GM23338 (cell line): ENCODE data around the gene RELL1. TPM values are rescaled to one million over a fixed set of nuclear protein-coding genes. Genes with fewer than 3 reads are reported as not detected.

Source experiments
- ATAC-seq: fragments of 200-7000 bp; cut with Tn5 transposase; 3 replicates; pipeline ENCODE4 v1.9.1; 2020
- DNase-seq: peaks from one replicate; pipeline ENCODE4 v3.0.0-alpha.2; 2015; ENCODE audit warnings: low spot score
- H2AFZ ChIP-seq: fragments of 200-600 bp; sonication (generic); 2 replicates; pipeline ENCODE4 v1.8.0; 2016; ENCODE audit warnings: antibody characterized with exemption, mild to moderate bottlenecking, moderate library complexity
- H3F3A ChIP-seq: fragments of 200-600 bp; sonication (generic); replicated peaks from 2 replicates; pipeline ENCODE4 v1.8.0; 2017; ENCODE audit warnings: antibody characterized with exemption, mixed run types, low read depth
- H3K27ac ChIP-seq: fragments of 200-600 bp; sonication (generic); 2 replicates; pipeline ENCODE4 v1.6.1; 2016; ENCODE audit warnings: low read depth
- H3K27me3 ChIP-seq: fragments of 200-600 bp; sonication (generic); 2 replicates; pipeline ENCODE4 v1.8.0; 2016; ENCODE audit warnings: mild to moderate bottlenecking, mixed run types, moderate library complexity; ENCODE audit not compliant: insufficient read depth
- H3K36me3 ChIP-seq: fragments of 200-600 bp; sonication (generic); 2 replicates; pipeline ENCODE4 v1.8.0; 2016; ENCODE audit warnings: mild to moderate bottlenecking; ENCODE audit not compliant: insufficient read depth
- H3K4me1 ChIP-seq: fragments of 200-600 bp; sonication (generic); 2 replicates; pipeline ENCODE4 v1.8.0; 2016; ENCODE audit warnings: mild to moderate bottlenecking, moderate library complexity; ENCODE audit not compliant: insufficient read depth
- H3K4me2 ChIP-seq: fragments of 200-600 bp; sonication (generic); 2 replicates; pipeline ENCODE4 v1.7.1; 2017; ENCODE audit warnings: mixed run types
- H3K4me3 ChIP-seq: fragments of 200-600 bp; sonication (generic); 2 replicates; pipeline ENCODE4 v1.6.1; 2016; ENCODE audit warnings: mixed run types
- H3K79me2 ChIP-seq: fragments of 200-600 bp; sonication (generic); replicated peaks from 2 replicates; pipeline ENCODE4 v1.8.0; 2017; ENCODE audit warnings: mild to moderate bottlenecking; ENCODE audit not compliant: insufficient read depth
- H3K9me2 ChIP-seq: fragments of 200-600 bp; sonication (generic); 2 replicates; pipeline ENCODE4 v1.8.0; 2017; ENCODE audit not compliant: insufficient read depth
- H4K20me1 ChIP-seq: fragments of 200-600 bp; sonication (generic); replicated peaks from 2 replicates; pipeline ENCODE4 v1.8.0; 2017; ENCODE audit warnings: mild to moderate bottlenecking; ENCODE audit not compliant: insufficient read depth
- H3K27ac Mint-ChIP-seq: 2 replicates; pipeline ENCODE4 v1.8.0; 2020; ENCODE audit warnings: inconsistent platforms, mild to moderate bottlenecking, moderate library complexity, mixed read lengths
- H3K27me3 Mint-ChIP-seq: 3 replicates; pipeline ENCODE4 v1.8.0; 2022; ENCODE audit warnings: low read depth, mild to moderate bottlenecking, moderate library complexity, mixed read lengths, inconsistent platforms; ENCODE audit not compliant: insufficient read depth, poor library complexity
- H3K36me3 Mint-ChIP-seq: 3 replicates; pipeline ENCODE4 v1.8.0; 2021; ENCODE audit warnings: low read depth, mild to moderate bottlenecking, inconsistent platforms, moderate library complexity, mixed read lengths
- H3K4me1 Mint-ChIP-seq: 3 replicates; pipeline ENCODE4 v1.8.0; 2020; ENCODE audit warnings: mild to moderate bottlenecking, inconsistent platforms, mixed read lengths
- H3K4me3 Mint-ChIP-seq: 3 replicates; pipeline ENCODE4 v1.8.0; 2021; ENCODE audit warnings: moderate library complexity, mild to moderate bottlenecking, inconsistent platforms, mixed read lengths
- H3K9me3 Mint-ChIP-seq: 3 replicates; pipeline ENCODE4 v1.8.0; 2020; ENCODE audit warnings: moderate library complexity, mild to moderate bottlenecking, inconsistent platforms, mixed read lengths
- EZH2 ChIP-seq: fragments of 200-600 bp; sonication (generic); IDR thresholded peaks from one replicate; pipeline ENCODE4 v1.8.0; 2017; ENCODE audit warnings: antibody characterized with exemption, mild to moderate bottlenecking, low read depth; ENCODE audit not compliant: unreplicated experiment
- EZH2phosphoT487 ChIP-seq: fragments of 200-600 bp; sonication (generic); IDR thresholded peaks from one replicate; pipeline ENCODE4 v1.8.1; 2018; ENCODE audit warnings: antibody characterized with exemption; ENCODE audit not compliant: unreplicated experiment
- JUNB ChIP-seq: IDR thresholded peaks from one replicate; pipeline ENCODE4 v1.6.1; 2016; ENCODE audit warnings: antibody characterized with exemption; ENCODE audit not compliant: unreplicated experiment
- NANOG ChIP-seq: IDR thresholded peaks from 2 replicates; pipeline ENCODE4 v1.6.1; 2016; ENCODE audit warnings: antibody characterized with exemption, borderline replicate concordance
- ZNF114 ChIP-seq: fragments of 250-450 bp; sonication (Bioruptor Pico); IDR thresholded peaks from 2 replicates; pipeline ENCODE4 v1.5.0; 2020; ENCODE audit warnings: mild to moderate bottlenecking, moderate library complexity
- ZNF331 ChIP-seq: fragments of 250-450 bp; sonication (Bioruptor Pico); IDR thresholded peaks from 2 replicates; pipeline ENCODE4 v1.5.0; 2020; ENCODE audit warnings: low read depth, mild to moderate bottlenecking, moderate library complexity
- polyA plus RNA-seq: library from polyadenylated mRNA; unstranded; fragments of >200 nt; fragmentation: Nextera tagmentation; extraction: Ambion mirVana; gene quantifications from 2 replicates; pipeline ENCODE4 v1.2.1, GENCODE V29; 2016
- total RNA-seq: library from RNA; depleted of rRNA; stranded (reverse); fragments of >200 nt; shearing (Covaris generic); gene quantifications from 2 replicates; pipeline ENCODE4 v1.2.3, GENCODE V29; 2014
- TF ChIP-seq, protein P1 (sequence below): IDR thresholded peaks from one replicate; pipeline ENCODE4 v1.6.1; 2018; ENCODE audit warnings: antibody characterized with exemption; ENCODE audit not compliant: unreplicated experiment
- TF ChIP-seq, protein P2 (sequence below): IDR thresholded peaks from 2 replicates; pipeline ENCODE4 v1.6.1; 2016; ENCODE audit warnings: antibody characterized with exemption
- TF ChIP-seq, protein P3 (sequence below): fragments of 250-450 bp; sonication (Bioruptor Pico); IDR thresholded peaks from 2 replicates; pipeline ENCODE4 v1.5.0; 2020; ENCODE audit warnings: mild to moderate bottlenecking, moderate library complexity

Gene RELL1
- total and polyA plus RNA-seq, 2 experiments from 2014 or later = 2.8 to 28.5 TPM

DNA sequence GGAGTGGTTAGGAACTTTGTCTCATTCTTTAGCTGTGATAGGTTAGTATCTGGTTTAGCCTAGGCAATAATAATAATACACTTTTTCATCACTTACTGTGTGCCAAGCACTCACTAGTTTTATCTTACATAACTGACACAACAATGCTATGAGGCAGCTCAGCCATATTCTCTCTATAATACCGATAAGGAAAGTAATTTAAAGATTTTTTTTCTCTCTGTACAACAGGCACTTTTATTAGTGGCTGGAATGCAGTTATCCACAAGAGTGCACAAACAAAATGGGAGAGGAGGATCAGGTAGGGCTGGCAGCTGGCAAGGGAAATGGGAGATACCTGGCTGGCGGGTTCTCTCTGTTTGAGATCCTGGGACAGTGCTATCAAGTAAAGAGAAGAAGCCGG is 7.6 kb downstream of the RELL1 start (continued):
- TF ChIP-seq JUNB (no peak), ZNF331 (CRISPR knock-in tag) (no peak), ZNF114 (CRISPR knock-in tag) (no peak), EZH2phosphoT487 (no peak)
- TF ChIP-seq, protein P1, sequence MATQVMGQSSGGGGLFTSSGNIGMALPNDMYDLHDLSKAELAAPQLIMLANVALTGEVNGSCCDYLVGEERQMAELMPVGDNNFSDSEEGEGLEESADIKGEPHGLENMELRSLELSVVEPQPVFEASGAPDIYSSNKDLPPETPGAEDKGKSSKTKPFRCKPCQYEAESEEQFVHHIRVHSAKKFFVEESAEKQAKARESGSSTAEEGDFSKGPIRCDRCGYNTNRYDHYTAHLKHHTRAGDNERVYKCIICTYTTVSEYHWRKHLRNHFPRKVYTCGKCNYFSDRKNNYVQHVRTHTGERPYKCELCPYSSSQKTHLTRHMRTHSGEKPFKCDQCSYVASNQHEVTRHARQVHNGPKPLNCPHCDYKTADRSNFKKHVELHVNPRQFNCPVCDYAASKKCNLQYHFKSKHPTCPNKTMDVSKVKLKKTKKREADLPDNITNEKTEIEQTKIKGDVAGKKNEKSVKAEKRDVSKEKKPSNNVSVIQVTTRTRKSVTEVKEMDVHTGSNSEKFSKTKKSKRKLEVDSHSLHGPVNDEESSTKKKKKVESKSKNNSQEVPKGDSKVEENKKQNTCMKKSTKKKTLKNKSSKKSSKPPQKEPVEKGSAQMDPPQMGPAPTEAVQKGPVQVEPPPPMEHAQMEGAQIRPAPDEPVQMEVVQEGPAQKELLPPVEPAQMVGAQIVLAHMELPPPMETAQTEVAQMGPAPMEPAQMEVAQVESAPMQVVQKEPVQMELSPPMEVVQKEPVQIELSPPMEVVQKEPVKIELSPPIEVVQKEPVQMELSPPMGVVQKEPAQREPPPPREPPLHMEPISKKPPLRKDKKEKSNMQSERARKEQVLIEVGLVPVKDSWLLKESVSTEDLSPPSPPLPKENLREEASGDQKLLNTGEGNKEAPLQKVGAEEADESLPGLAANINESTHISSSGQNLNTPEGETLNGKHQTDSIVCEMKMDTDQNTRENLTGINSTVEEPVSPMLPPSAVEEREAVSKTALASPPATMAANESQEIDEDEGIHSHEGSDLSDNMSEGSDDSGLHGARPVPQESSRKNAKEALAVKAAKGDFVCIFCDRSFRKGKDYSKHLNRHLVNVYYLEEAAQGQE = no peak

DNA sequence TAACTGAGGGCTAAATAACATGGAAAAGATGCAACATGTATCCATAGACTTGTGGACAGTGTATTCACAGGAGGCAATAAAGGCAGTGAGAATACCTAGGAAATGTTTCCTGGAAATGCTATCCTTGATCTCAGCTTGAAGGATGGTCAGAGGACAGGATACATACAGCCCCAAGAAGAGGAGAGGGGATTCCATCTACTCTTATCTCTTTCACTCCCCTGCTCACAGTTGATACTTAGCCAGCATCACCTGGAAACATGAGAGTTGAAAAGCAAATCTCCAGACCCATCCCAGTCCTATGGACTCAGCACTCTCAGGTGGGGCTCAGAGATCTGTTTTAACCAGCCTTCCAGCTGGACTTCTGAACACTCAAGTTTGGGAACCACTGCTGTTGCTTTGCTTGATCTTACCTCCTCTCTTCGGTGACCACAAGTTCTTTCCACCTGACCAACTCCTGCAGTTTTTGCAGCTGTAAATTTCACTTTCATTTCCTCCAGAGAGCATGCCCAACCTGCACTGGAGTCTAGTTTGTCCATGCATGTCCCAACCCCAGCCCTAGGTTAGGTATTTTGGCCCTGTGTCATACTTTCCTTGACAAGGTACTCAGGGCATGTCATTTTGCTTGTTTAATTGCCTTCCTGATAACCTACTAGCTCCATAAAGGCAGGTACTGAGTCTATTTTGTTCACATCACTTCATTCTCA is 10.4 kb downstream of the RELL1 start:
- Histone ChIP-seq H3K36me3 (no peaks in the 10 kb centered on the region), H3K4me2 (no peak overlapping the region), H3K27ac (no peak overlapping the region), H3F3A (no peaks in the 10 kb centered on the region), H4K20me1 (peaks cover 7% of the 10 kb centered on the region; the same call in 1 of the 2 replicates), H3K9me2 (no peaks in the 10 kb centered on the region; the same call in 1 of the 2 replicates), H3K4me3 (no peak overlapping the region), H3K4me1 (0 out of 2 replicates have a peak, but pooled peaks cover 20% of the 10 kb centered on the region), H2AFZ (no peak overlapping the region), H3K79me2 (peaks cover 70% of the 10 kb centered on the region), H3K27me3 (no peaks in the 10 kb centered on the region)
- ATAC-seq (no peak), DNase-seq (no peak)
- Mint-ChIP-seq H3K4me1 (peaks cover 9% of the 10 kb centered on the region; the same call in 2 of the 3 replicates), H3K27me3 (peaks cover 3% of the 10 kb centered on the region), H3K27ac (no peak overlapping the region), H3K4me3 (no peak overlapping the region), H3K36me3 (peaks cover 5% of the 10 kb centered on the region; the same call in 1 of the 3 replicates), H3K9me3 (no peaks in the 10 kb centered on the region)
- TF ChIP-seq, protein P1 = no peak
- TF ChIP-seq NANOG (no peak), EZH2 (no peak), ZNF331 (CRISPR knock-in tag) (no peak), ZNF114 (CRISPR knock-in tag) (no peak)
- TF ChIP-seq, protein P2, sequence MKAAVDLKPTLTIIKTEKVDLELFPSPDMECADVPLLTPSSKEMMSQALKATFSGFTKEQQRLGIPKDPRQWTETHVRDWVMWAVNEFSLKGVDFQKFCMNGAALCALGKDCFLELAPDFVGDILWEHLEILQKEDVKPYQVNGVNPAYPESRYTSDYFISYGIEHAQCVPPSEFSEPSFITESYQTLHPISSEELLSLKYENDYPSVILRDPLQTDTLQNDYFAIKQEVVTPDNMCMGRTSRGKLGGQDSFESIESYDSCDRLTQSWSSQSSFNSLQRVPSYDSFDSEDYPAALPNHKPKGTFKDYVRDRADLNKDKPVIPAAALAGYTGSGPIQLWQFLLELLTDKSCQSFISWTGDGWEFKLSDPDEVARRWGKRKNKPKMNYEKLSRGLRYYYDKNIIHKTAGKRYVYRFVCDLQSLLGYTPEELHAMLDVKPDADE = no peak
- TF ChIP-seq, protein P3, sequence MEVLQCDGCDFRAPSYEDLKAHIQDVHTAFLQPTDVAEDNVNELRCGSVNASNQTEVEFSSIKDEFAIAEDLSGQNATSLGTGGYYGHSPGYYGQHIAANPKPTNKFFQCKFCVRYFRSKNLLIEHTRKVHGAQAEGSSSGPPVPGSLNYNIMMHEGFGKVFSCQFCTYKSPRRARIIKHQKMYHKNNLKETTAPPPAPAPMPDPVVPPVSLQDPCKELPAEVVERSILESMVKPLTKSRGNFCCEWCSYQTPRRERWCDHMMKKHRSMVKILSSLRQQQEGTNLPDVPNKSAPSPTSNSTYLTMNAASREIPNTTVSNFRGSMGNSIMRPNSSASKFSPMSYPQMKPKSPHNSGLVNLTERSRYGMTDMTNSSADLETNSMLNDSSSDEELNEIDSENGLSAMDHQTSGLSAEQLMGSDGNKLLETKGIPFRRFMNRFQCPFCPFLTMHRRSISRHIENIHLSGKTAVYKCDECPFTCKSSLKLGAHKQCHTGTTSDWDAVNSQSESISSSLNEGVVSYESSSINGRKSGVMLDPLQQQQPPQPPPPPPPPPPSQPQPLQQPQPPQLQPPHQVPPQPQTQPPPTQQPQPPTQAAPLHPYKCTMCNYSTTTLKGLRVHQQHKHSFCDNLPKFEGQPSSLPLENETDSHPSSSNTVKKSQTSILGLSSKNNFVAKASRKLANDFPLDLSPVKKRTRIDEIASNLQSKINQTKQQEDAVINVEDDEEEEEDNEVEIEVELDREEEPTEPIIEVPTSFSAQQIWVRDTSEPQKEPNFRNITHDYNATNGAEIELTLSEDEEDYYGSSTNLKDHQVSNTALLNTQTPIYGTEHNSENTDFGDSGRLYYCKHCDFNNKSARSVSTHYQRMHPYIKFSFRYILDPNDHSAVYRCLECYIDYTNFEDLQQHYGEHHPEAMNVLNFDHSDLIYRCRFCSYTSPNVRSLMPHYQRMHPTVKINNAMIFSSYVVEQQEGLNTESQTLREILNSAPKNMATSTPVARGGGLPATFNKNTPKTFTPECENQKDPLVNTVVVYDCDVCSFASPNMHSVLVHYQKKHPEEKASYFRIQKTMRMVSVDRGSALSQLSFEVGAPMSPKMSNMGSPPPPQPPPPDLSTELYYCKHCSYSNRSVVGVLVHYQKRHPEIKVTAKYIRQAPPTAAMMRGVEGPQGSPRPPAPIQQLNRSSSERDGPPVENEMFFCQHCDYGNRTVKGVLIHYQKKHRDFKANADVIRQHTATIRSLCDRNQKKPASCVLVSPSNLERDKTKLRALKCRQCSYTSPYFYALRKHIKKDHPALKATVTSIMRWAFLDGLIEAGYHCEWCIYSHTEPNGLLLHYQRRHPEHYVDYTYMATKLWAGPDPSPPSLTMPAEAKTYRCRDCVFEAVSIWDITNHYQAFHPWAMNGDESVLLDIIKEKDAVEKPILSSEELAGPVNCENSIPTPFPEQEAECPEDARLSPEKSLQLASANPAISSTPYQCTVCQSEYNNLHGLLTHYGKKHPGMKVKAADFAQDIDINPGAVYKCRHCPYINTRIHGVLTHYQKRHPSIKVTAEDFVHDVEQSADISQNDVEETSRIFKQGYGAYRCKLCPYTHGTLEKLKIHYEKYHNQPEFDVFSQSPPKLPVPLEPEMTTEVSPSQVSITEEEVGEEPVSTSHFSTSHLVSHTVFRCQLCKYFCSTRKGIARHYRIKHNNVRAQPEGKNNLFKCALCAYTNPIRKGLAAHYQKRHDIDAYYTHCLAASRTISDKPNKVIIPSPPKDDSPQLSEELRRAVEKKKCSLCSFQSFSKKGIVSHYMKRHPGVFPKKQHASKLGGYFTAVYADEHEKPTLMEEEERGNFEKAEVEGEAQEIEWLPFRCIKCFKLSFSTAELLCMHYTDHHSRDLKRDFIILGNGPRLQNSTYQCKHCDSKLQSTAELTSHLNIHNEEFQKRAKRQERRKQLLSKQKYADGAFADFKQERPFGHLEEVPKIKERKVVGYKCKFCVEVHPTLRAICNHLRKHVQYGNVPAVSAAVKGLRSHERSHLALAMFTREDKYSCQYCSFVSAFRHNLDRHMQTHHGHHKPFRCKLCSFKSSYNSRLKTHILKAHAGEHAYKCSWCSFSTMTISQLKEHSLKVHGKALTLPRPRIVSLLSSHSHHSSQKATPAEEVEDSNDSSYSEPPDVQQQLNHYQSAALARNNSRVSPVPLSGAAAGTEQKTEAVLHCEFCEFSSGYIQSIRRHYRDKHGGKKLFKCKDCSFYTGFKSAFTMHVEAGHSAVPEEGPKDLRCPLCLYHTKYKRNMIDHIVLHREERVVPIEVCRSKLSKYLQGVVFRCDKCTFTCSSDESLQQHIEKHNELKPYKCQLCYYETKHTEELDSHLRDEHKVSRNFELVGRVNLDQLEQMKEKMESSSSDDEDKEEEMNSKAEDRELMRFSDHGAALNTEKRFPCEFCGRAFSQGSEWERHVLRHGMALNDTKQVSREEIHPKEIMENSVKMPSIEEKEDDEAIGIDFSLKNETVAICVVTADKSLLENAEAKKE (CRISPR knock-in tag) = no peak
